ENCODE results near the gene SCYGR5. TPM values are rescaled to one million over a fixed set of nuclear protein-coding genes. Genes with fewer than 3 reads are reported as not detected.
"Not testable (repeated sequence)": the region's sequence is repeated elsewhere in the genome, so short reads cannot be mapped to it uniquely, and the experiment has no call there.

Gene SCYGR5
- total RNA-seq (not detected), polyA plus RNA-seq (not detected)
- long read RNA-seq, donor 1: 0 reads
- long read RNA-seq, donor 2: 0 reads
- long read RNA-seq, donor 3: 0 reads

GRCh38 chr2:227666631-227667170 is at the start of gene SCYGR5:
Gene SCYGR5, plus strand, starts transcription at chr2:227666804. Its CDS starts 0 bp downstream, at chr2:227666804.
- 88 to 91% methylated on average over 11 to 13 of the region's 13 CpGs for WGBS, 2 donors
- not testable (repeated sequence) for H3K27ac ChIP-seq, H3K4me3 ChIP-seq, H3K9me3 ChIP-seq, H3K36me3 ChIP-seq, ATAC-seq, H3K4me1 ChIP-seq, DNase-seq, H3K27me3 ChIP-seq
- intact Hi-C loops (cut with DNase I): loop anchor here in 1 of 10 donors (10.0 kb wide), 2 partner anchors 198 to 262 kb away; no protein-coding TSS in a partner anchor

- TF ChIP-seq CTCF (IDR thresholded peaks at IDR 0.05): no peak
- H3K27me3 ChIP-seq: peaks cover 0 to 27% (median 0%) of the 10 kb centered on the region in 7 donors
- intact Hi-C loops (cut with DNase I): no loop called here
- H3K27ac ChIP-seq: no peak within 1 kb of the TSS
- H3K4me3 ChIP-seq: no peak within 1 kb of the TSS
- peak in 3 of 8 donors; percentile 42 to 67 (median 66) for ATAC-seq
- DNase-seq: no peak
- WGBS, 2 donors: 73 to 78% methylated on average over 20 of the region's 20 CpGs
- H3K9me3 ChIP-seq: peaks cover 0 to 6% (median 0%) of the 10 kb centered on the region in 11 donors
- no peaks in the 10 kb centered on the region for H3K36me3 ChIP-seq
- H3K4me1 ChIP-seq: peaks cover 0 to 7% (median 0%) of the 10 kb centered on the region in 9 donors
Observed at GRCh38 chr2:227617316-227618230, 49.0 kb upstream of the SCYGR5 start, which contains the start of gene SCYGR4. Gene SCYGR4, plus strand, starts transcription at chr2:227617498. Its CDS starts 0 bp downstream, at chr2:227617498.

GRCh38 chr2:227623226-227623625 is 43.4 kb upstream of the SCYGR5 start:
- DNase-seq (no peak), ATAC-seq (no peak)

GRCh38 chr2:227625420-227625819 is 41.2 kb upstream of the SCYGR5 start:
- TF ChIP-seq CTCF (IDR thresholded peaks at IDR 0.05): no peak

More at GRCh38 chr2:227623226-227623625, 43.4 kb upstream of the SCYGR5 start:
- no peaks in the 10 kb centered on the region for H3K36me3 ChIP-seq
- TF ChIP-seq CTCF (IDR thresholded peaks at IDR 0.05): no peak
- peaks cover 0 to 10% (median 0%) of the 10 kb centered on the region in 11 donors for H3K9me3 ChIP-seq
- peaks cover 0 to 4% (median 0%) of the 10 kb centered on the region in 7 donors for H3K27me3 ChIP-seq
- no peak overlapping the region for H3K27ac ChIP-seq
- intact Hi-C loops (cut with DNase I): no loop called here
- peaks cover 0 to 7% (median 0%) of the 10 kb centered on the region in 9 donors for H3K4me1 ChIP-seq
- no peak overlapping the region for H3K4me3 ChIP-seq

More at GRCh38 chr2:227625420-227625819, 41.2 kb upstream of the SCYGR5 start:
- Histone ChIP-seq H3K4me3 (no peak overlapping the region), H3K27ac (no peak overlapping the region), H3K4me1 (peaks cover 0 to 7% (median 0%) of the 10 kb centered on the region in 9 donors), H3K9me3 (peaks cover 0 to 10% (median 0%) of the 10 kb centered on the region in 11 donors), H3K36me3 (no peaks in the 10 kb centered on the region), H3K27me3 (peaks cover 0 to 13% (median 0%) of the 10 kb centered on the region in 7 donors)
- no peak for DNase-seq
- intact Hi-C loops (cut with DNase I): no loop called here
- 60 to 62% methylated on average over 2 of the region's 2 CpGs for WGBS, 2 donors
- no peak for ATAC-seq

Data from heart right ventricle (tissue), 16 donors.